GM23338 (cell line): ENCODE results near the gene COL18A1.

Experiments used
- CREB1 ChIP-seq: fragments of 250-450 bp; sonication (Bioruptor Pico); IDR thresholded peaks from 2 replicates; pipeline ENCODE4 v1.5.0; 2020; ENCODE audit warnings: low read depth, mild to moderate bottlenecking, moderate library complexity
- EZH2 ChIP-seq: fragments of 200-600 bp; sonication (generic); IDR thresholded peaks from one replicate; pipeline ENCODE4 v1.8.0; 2017; ENCODE audit warnings: antibody characterized with exemption, mild to moderate bottlenecking, low read depth; ENCODE audit not compliant: unreplicated experiment
- NANOG ChIP-seq: IDR thresholded peaks from 2 replicates; pipeline ENCODE4 v1.6.1; 2016; ENCODE audit warnings: antibody characterized with exemption, borderline replicate concordance
- POLR2AphosphoS5 ChIP-seq: IDR thresholded peaks from 2 replicates; pipeline ENCODE4 v1.6.1; 2016; ENCODE audit warnings: antibody characterized with exemption, low read depth
- STAT1 ChIP-seq: IDR thresholded peaks from one replicate; pipeline ENCODE4 v1.6.1; 2016; ENCODE audit warnings: antibody characterized with exemption; ENCODE audit not compliant: unreplicated experiment
- TF ChIP-seq, protein P1 (sequence below), 2 experiments: fragments of 200-600 bp in 1 of 2; sonication (generic) in 1 of 2; conservative IDR thresholded peaks; 2 replicates each; pipeline versions ENCODE4 v1.5.1 to v1.6.1; 2016 to 2017; ENCODE audit warnings: antibody characterized with exemption in 2 of 2, low read depth in 2 of 2, mild to moderate bottlenecking in 2 of 2, moderate library complexity in 1 of 2
- TF ChIP-seq, protein P2 (sequence below): IDR thresholded peaks from one replicate; pipeline ENCODE4 v1.6.1; 2018; ENCODE audit warnings: antibody characterized with exemption; ENCODE audit not compliant: unreplicated experiment

DNA sequence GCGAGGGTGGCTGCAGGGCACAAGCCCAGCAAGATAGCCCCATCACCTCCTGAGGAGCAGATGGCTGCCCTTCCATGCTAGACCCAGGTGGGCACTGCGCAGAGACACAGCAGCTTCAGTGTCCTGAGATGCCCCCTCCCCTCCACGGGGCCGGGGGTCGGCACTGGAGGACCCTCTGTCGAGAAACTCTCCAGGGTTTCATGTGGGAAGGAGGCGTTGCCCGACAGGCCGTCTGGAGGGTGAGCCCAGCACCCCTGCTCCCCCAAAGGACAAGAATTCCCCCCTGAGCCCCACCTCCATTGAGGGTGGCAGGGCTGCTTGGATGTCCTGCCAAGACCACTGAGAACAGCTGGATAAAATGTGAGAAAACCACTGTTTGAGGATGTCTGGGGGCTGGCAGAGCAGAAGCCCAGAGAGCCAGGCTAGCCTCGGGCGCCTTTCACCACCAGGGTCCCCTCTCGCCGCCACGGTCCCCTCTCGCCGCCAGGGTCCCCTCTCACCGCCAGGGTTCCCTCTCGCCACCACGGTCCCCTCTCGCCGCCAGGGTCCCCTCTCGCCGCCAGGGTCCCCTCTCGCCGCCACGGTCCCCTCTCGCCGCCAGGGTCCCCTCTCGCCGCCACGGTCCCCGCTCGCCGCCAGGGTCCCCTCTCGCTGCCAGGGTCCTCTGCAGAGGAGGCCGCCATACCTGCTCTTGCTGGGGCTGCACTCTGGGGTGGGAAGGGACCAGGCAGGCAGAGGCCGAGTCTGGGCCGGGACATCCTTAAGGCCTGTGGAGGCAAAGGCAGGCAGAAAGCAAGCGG lies 93.1 kb downstream of the COL18A1 start:
- no peak for TF ChIP-seq CREB1
- TF ChIP-seq, protein P1, sequence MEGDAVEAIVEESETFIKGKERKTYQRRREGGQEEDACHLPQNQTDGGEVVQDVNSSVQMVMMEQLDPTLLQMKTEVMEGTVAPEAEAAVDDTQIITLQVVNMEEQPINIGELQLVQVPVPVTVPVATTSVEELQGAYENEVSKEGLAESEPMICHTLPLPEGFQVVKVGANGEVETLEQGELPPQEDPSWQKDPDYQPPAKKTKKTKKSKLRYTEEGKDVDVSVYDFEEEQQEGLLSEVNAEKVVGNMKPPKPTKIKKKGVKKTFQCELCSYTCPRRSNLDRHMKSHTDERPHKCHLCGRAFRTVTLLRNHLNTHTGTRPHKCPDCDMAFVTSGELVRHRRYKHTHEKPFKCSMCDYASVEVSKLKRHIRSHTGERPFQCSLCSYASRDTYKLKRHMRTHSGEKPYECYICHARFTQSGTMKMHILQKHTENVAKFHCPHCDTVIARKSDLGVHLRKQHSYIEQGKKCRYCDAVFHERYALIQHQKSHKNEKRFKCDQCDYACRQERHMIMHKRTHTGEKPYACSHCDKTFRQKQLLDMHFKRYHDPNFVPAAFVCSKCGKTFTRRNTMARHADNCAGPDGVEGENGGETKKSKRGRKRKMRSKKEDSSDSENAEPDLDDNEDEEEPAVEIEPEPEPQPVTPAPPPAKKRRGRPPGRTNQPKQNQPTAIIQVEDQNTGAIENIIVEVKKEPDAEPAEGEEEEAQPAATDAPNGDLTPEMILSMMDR (conservative IDR thresholded peaks at IDR 0.05; ENCODE audit: low read depth in 2 of 2) = no peak
- TF ChIP-seq EZH2 = no peak
- no peak for TF ChIP-seq POLR2AphosphoS5
- TF ChIP-seq, protein P2, sequence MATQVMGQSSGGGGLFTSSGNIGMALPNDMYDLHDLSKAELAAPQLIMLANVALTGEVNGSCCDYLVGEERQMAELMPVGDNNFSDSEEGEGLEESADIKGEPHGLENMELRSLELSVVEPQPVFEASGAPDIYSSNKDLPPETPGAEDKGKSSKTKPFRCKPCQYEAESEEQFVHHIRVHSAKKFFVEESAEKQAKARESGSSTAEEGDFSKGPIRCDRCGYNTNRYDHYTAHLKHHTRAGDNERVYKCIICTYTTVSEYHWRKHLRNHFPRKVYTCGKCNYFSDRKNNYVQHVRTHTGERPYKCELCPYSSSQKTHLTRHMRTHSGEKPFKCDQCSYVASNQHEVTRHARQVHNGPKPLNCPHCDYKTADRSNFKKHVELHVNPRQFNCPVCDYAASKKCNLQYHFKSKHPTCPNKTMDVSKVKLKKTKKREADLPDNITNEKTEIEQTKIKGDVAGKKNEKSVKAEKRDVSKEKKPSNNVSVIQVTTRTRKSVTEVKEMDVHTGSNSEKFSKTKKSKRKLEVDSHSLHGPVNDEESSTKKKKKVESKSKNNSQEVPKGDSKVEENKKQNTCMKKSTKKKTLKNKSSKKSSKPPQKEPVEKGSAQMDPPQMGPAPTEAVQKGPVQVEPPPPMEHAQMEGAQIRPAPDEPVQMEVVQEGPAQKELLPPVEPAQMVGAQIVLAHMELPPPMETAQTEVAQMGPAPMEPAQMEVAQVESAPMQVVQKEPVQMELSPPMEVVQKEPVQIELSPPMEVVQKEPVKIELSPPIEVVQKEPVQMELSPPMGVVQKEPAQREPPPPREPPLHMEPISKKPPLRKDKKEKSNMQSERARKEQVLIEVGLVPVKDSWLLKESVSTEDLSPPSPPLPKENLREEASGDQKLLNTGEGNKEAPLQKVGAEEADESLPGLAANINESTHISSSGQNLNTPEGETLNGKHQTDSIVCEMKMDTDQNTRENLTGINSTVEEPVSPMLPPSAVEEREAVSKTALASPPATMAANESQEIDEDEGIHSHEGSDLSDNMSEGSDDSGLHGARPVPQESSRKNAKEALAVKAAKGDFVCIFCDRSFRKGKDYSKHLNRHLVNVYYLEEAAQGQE = no peak
- TF ChIP-seq STAT1 = no peak
- no peak for TF ChIP-seq NANOG
